ENCODE data around the gene KRTAP4-8.
"Not testable (repeated sequence)": the region's sequence is repeated elsewhere in the genome, so short reads cannot be mapped to it uniquely, and the experiment has no call there.

The KRTAP4-8 gene

DNA sequence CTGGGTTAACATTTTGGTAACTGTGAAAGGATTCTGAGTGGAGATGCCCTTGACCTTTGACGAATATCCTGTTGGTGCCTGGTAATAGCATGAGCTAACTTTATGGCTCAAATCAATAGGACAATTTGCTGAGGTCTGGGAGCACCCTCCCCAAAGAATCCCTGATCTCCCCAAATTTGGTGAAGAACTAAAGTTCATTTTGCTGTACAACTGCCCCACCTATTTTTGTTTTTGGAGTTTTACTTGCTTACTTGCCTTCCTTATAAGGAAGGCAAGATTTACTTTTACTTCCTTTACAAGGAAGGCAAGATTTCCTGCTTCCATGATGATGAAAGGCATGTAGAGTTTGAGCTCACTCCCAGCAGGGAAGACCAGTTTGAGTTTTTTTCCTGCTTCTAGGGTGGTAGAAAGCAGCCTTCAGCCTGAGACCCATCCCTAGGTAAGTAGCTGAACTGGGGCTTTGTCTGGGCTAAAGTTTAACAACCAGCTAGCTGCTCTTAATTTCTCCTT is 10.1 kb upstream of the KRTAP4-8 start:
- DNase-seq: no peak

- not testable (repeated sequence) for DNase-seq
Measured at GRCh38 chr17:41105347-41105746, 7.4 kb upstream of the KRTAP4-8 start, which contains the start of gene KRTAP4-9. TSS of gene KRTAP4-9 (plus strand) at chr17:41105389. CDS start at chr17:41105389, 0 bp downstream.

- DNase-seq: not testable (repeated sequence)
Measured at GRCh38 chr17:41104386-41105038, 6.6 kb upstream of the KRTAP4-8 start.

DNA sequence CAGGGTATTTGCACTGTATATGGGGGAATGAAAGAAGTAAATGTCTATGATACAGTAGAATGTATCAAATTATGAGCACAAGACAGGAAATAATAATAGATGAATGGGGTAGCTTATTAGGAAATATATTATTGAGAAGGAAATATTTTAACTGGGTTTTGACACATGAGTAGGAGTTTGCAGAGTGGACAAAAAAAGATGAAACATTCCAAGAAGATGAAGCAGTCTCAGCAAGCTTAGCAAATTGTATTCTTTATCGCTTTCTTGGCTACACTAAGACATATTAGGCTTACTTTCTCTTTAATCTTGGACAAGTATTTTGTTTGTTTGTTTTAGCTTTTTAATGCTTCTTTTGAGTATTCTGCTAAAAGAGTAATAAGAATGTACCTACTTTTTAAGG is 6.0 kb upstream of the KRTAP4-8 start:
- DNase-seq: no peak

DNA sequence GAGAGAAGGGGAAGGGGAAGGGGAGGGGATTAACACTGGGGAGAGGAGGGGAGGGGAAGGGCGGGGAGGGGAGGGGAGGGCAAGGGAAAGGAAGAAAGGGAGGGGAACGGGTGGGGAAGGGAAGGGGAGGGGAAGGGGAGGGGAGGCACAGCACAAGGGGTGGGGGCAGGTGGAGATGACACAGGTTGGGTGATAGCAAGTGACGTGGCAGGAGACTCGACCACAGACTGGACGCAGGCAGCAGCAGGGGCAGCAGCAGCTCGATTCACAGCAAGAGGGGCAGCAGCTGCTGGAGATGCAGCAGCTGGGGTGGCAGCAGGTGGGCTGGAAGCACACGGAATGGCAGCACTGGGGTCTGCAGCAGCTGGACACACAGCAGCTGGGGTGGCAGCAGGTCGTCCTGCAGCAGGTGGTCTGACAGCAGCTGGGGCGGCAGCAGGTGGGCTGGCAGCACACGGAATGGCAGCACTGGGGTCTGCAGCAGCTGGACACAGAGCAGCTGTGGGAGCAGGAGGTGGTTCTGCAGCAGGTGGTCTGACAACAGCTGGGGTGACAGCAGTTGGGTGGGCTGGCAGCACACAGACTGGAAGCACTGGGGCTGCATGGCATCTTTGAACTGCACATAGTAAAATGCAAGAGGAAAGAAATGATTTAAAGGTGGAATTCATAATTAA is 3.8 kb upstream of the KRTAP4-8 start, which contains the start of gene KRTAP4-16:
Gene KRTAP4-16 (minus strand): TSS at position 624 of the 674 bp plus-strand sequence. CDS start 0 bp downstream, at position 624.
- no peak for DNase-seq

DNA sequence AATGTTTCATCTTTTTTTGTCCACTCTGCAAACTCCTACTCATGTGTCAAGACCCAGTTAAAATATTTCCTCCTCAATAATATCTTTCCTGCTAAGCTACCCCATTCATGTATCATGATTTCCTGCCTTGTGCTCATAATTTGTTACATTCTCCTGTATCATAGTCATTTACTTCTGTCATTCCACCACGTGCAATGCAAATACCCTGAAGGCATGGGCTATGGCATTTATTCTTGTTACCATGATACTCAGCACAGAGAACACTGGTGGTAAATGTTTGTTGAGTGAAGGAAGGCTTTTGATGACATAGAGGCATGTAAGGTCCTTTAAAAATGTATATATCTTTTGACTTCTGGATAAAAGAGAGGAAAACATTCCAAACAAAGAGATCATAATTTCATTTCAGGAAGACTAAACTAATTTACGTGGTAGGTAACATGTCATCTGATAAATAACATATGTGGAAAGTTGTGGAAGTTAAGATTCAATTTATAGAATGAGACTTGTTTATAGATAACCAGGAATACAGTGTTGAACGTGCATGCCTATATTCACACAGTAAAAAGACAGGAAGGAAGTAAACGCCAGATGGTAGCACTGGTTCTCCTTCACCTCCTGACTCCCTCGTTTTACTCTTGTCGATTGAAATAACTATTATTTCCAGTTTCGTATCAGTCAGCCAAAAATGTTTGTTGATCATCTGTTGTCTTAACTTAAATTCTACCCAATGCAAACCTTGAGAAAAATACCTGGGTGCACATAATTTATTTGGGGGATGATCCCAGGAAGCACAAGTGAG is 1.9 kb upstream of the KRTAP4-8 start:
- DNase-seq: not testable (repeated sequence)

GRCh38 chr17:41098481-41098880 is 539 bp upstream of the KRTAP4-8 start:
- no peak for DNase-seq

DNA sequence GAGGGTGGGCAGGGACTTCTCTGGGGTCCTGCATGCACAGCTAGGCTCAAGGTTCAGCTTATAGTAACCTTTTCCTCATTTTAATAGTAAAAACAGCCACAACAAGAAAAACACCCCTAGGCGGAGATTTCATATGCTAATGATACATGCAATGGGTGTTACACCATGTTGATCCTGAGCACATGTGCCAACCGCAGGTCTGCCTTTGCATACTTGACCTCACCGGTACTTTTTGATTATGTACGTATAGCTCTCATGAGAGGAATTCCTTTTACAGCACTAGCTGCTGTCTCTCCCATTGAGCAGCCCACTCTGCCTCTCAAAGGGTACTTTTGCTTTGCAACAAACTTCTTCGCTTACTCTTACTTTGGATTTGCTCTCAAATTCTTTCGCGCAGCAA is 1.9 kb downstream of the KRTAP4-8 start:
- DNase-seq: no peak

DNA sequence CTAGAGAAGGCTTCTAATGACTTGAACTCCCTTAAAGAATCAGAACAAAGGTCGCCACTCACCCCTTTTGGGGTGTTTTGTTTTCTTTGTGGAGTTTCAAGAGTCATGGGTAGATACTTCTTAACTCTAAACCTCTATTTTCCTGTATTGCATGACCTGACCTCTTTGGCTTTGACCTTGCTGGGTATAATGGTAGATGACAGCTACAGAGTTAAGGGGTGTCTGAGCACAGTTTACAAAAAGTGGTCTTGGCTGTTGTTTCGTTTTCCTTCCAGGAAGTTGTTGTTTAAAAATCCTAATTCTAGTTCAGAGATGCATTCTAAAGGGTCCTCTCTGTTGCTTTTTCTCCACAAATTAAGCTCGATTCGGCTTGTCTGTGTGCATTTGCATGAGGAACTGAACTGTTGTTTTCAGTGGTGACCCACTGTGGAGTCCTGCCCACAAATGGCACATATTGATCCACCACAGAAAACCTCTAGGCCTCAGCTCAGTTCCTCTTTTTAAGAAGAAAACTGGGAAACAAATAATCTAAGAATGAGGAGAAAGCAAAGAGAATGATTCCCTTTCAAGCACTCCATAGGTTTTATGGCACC is 9.1 kb downstream of the KRTAP4-8 start:
- DNase-seq: not testable (repeated sequence)

DNA sequence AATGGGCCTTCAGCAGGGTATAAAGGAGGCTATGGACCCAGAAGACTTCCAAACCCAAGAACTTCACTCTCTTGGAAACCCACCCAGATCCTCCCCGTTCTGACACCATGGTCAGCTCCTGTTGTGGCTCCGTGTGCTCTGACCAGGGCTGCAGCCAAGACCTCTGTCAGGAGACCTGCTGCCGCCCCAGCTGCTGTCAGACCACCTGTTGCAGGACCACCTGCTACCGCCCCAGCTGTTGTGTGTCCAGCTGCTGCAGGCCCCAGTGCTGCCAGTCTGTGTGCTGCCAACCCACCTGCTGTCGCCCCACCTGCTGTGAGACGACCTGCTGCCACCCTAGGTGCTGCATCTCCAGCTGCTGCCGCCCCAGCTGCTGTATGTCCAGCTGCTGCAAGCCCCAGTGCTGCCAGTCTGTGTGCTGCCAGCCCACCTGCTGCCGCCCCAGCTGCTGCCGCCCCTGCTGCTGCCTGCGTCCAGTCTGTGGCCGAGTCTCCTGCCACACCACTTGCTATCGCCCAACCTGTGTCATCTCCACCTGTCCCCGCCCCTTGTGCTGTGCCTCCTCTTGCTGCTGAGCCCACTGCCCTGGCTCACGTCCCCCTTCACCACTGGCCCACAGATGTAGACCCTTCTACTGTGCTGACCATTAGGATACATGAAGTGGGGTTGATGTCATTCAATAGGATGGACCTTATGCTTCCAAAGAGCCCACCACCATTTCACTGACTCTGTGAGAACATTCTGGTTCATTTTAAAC is 13.7 kb downstream of the KRTAP4-8 start, which contains the start of gene KRTAP4-7:
Gene KRTAP4-7 (plus strand): TSS at position 51 of the 757 bp plus-strand sequence. CDS start 57 bp downstream, at position 108.
- DNase-seq: not testable (repeated sequence)

DNA sequence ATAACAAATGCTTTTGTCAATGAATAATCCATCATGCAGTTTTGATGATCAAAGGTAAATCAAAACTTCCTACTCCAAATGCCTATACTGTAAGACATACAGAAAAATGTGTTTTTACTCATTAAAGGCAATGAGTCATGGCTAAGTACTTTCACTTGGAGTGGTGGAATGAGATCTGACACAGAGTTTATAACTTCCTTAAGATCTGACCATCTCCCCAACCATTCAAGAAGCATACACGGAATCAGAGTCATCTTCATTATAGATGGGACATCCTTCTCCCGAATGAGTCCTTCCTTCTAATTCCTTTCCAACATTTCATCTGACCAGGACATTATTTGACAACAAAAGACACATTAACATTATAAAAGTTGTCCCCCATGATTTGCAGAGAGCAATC is 14.5 kb downstream of the KRTAP4-8 start:
- DNase-seq: not testable (repeated sequence)

GRCh38 chr17:41082626-41083025 is 15.3 kb downstream of the KRTAP4-8 start:
- DNase-seq: no peak

DNA sequence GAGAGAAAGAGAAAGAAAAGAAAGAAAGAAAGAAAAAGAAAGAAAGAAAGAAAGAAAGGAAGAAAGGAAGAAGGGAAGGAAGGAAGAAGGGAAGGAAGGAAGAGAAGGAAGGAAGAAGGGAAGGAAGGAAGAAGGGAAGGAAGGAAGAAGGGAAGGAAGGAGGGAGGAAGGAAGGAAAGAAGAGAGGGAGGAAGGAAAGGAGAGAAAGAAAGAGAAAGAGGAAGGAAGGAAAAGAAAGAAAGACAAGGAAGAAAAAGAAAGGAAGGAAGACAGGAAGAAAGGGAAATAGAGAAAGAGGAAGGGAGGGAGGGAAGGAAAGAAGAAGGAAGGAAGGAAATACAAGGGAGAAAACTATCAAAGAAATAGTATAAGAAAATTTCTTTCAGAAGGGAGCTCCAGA is 21.2 kb downstream of the KRTAP4-8 start:
- DNase-seq: no peak

DNA sequence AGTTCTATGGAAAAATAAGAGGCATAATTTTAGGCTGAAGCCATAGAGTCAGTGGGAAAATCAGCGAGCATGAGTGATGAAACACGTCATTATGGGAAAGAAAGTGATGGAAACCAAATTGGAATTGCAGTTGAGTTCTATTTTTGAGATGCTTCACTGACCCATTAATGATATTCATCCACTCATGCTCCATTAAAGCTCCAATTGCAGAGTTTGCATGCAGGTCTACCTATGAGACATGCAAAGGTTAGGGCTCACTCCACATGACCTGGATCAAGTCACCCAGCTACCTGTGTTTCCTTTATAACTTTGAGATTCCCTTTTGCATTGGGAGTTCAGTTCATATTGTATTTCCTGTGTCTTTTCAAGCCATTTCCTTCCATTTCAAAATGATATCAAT is 24.3 kb downstream of the KRTAP4-8 start:
- DNase-seq: no peak

- DNase-seq: no peak
Measured at GRCh38 chr17:41071606-41072360, 26.2 kb downstream of the KRTAP4-8 start.

DNA sequence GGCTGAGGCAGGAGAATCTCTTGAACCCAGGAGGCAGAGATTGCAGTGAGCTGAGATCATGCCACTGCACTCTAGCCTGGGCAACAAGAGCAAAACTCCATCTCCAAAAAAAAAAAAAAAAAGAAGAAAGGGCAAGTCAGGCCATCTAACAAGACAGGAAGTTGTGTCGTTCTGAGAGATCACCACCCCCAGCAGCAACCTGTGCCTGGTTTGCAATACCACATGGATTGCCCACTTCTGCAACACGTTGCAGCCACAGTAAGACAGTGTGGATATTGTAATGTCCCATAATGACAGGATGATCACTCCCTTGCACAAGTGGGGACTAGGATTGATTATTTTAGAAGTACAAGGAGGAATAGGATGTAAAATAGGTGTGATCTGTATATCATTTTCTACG is 28.9 kb downstream of the KRTAP4-8 start:
- DNase-seq: no peak

DNA sequence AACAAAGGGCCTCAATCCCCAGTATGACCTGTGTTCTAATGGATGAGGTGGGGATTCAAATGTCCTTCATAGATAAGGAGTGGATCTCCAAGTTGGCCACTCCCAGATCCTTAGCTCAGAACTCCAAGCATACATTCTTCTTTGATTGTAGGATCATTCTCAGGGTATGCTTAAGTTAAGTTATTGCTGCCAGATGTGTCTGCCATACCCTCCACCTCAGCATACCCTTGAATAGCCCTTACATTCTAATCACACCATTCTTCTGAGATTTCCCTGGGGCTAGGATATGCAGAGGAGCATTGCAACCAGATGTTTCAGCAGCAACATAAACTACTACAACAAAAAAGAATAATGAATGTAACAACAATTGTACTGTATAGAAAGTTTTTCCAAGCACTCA is 30.7 kb downstream of the KRTAP4-8 start:
- no peak for DNase-seq

- DNase-seq: no peak
Measured at GRCh38 chr17:41065829-41066624, 31.9 kb downstream of the KRTAP4-8 start, which contains the start of gene KRTAP2-4. TSS of gene KRTAP2-4 (minus strand) at chr17:41065879. CDS start at chr17:41065845, 34 bp downstream.

- DNase-seq: not testable (repeated sequence)
Measured at GRCh38 chr17:41065016-41065689, 32.8 kb downstream of the KRTAP4-8 start.

DNA sequence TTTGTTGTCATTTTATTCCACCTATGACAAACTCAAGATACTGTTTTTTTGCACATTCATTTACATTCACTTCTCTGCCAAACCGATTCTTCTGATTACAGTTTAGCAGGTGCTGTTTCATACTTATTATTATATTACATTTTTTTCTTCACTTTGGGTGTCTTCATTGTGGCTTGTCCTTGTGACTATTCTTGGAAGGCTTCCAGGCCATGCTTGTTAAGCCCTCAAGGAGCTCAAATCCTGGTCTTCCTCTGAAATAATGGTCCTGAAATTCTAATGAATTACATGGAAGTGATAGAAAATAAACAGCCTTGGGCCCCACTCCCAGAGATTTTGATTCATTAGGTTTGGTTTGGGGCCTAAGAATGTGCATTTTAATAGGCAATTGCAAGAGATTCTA is 33.6 kb downstream of the KRTAP4-8 start:
- no peak for DNase-seq

All from activated effector memory CD4-positive, alpha-beta T cell treated with anti-CD3 and anti-CD28 coated beads, Interleukin-2, amount 50 U/mL, for 16 hours (primary cell).